Testis (tissue), 3 donors: ENCODE data around the gene ALDOC. TPM values are rescaled to one million over a fixed set of nuclear protein-coding genes. Genes with fewer than 3 reads are reported as not detected.

Source experiments
- DNase-seq: peaks from one replicate; pipeline ENCODE4 v3.0.0-alpha.2; 2019
- H3K27ac ChIP-seq, 2 donors: fragments of 200-600 bp; sonication (generic); one replicate each; pipeline ENCODE4 v1.5.1; 2019
- H3K27me3 ChIP-seq: fragments of 200-600 bp; sonication (generic); one replicate; pipeline ENCODE4 v1.5.1; 2019
- H3K36me3 ChIP-seq: fragments of 200-600 bp; sonication (generic); one replicate; pipeline ENCODE4 v1.5.1; 2017; ENCODE audit warnings: low read depth; ENCODE audit errors: missing control alignments
- H3K4me1 ChIP-seq: fragments of 200-600 bp; sonication (generic); one replicate; pipeline ENCODE4 v1.5.1; 2019
- H3K4me3 ChIP-seq, 2 donors: fragments of 200-600 bp; sonication (generic); one replicate each; pipeline ENCODE4 v1.5.1; 2017 to 2019
- H3K9me3 ChIP-seq: fragments of 200-600 bp; sonication (generic); one replicate; pipeline ENCODE4 v1.5.1; 2017
- POLR2A ChIP-seq: fragments of 450-650 bp; IDR thresholded peaks from one replicate; pipeline ENCODE4 v1.6.1; 2017; ENCODE audit warnings: antibody characterized with exemption, mild to moderate bottlenecking, moderate library complexity
- WGBS, 2 donors: methylation state at CpG; one replicate each; pipeline ENCODE4 v1.1.5; 2018; 5-methylcytosine and 5-hydroxymethylcytosine counted together
- intact Hi-C: fragments of 100-400 bp; cut with DNase I; formaldehyde crosslinking; loops from one replicate; pipeline ENCODE4 v1.15.1; 2023; ENCODE audit warnings: low total_unique reads
- polyA plus RNA-seq: library from polyadenylated mRNA; stranded (reverse); fragments of 350-450 nt; fragmentation: Illumina TruSeq; extraction: RNeasy Lipid Tissue Mini Kit (QIAGEN cat#74804); gene quantifications from one replicate; pipeline ENCODE4 v1.2.3, GENCODE V29; 2014; ENCODE audit warnings: low read depth, low replicate concordance; ENCODE audit not compliant: insufficient read depth
- total RNA-seq, 2 donors: library from RNA; depleted of rRNA; stranded (reverse); fragments of >200 nt; gene quantifications; one replicate each; pipeline ENCODE4 v1.2.3, GENCODE V29; 2016
- TF ChIP-seq, protein P1 (sequence below), 3 experiments: fragments of 450-650 bp in 2 of 3; fragments of 200-600 bp in 1 of 3; sonication (generic) in 1 of 3; IDR thresholded peaks; one replicate each; pipeline ENCODE4 v1.5.1; 2016 to 2019; ENCODE audit warnings: antibody characterized with exemption in 3 of 3, mild to moderate bottlenecking in 2 of 3, moderate library complexity in 1 of 3

The ALDOC gene
- total and polyA plus RNA-seq, 3 donors from 2014 or later: 29.2 to 65.8 (median 30.7) TPM

DNA sequence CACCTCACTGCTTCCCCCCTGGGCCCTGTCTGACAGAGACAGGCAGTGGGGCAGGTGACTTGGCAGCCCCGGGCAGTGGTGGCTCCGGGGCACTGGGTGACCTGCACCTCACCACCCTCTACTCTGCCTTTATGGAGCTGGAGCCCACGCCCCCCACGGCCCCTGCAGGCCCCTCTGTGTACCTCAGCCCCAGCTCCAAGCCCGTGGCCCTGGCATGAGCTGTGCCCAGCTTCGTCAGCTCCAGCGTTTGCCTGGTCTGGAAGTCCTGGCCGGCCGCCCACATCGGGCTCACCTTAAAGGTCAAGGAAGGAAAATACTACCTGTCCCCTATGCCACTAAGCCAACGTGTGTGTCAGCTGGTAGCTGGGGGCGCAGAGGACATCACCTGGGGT lies 39.5 kb downstream of the ALDOC start:
- no peak overlapping the region for H3K27ac ChIP-seq
- TF ChIP-seq POLR2A: no peak
- TF ChIP-seq, protein P1, sequence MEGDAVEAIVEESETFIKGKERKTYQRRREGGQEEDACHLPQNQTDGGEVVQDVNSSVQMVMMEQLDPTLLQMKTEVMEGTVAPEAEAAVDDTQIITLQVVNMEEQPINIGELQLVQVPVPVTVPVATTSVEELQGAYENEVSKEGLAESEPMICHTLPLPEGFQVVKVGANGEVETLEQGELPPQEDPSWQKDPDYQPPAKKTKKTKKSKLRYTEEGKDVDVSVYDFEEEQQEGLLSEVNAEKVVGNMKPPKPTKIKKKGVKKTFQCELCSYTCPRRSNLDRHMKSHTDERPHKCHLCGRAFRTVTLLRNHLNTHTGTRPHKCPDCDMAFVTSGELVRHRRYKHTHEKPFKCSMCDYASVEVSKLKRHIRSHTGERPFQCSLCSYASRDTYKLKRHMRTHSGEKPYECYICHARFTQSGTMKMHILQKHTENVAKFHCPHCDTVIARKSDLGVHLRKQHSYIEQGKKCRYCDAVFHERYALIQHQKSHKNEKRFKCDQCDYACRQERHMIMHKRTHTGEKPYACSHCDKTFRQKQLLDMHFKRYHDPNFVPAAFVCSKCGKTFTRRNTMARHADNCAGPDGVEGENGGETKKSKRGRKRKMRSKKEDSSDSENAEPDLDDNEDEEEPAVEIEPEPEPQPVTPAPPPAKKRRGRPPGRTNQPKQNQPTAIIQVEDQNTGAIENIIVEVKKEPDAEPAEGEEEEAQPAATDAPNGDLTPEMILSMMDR (IDR thresholded peaks at IDR 0.05): no peak
- intact Hi-C loops: no loop called here
- H3K36me3 ChIP-seq: no peaks in the 10 kb centered on the region
- H3K9me3 ChIP-seq: no peaks in the 10 kb centered on the region
- no peak for DNase-seq
- H3K4me1 ChIP-seq: no peaks in the 10 kb centered on the region
- WGBS, 2 donors: 75 to 82% methylated on average over 10 to 12 of the region's 12 CpGs
- H3K4me3 ChIP-seq: no peak overlapping the region
- no peaks in the 10 kb centered on the region for H3K27me3 ChIP-seq

DNA sequence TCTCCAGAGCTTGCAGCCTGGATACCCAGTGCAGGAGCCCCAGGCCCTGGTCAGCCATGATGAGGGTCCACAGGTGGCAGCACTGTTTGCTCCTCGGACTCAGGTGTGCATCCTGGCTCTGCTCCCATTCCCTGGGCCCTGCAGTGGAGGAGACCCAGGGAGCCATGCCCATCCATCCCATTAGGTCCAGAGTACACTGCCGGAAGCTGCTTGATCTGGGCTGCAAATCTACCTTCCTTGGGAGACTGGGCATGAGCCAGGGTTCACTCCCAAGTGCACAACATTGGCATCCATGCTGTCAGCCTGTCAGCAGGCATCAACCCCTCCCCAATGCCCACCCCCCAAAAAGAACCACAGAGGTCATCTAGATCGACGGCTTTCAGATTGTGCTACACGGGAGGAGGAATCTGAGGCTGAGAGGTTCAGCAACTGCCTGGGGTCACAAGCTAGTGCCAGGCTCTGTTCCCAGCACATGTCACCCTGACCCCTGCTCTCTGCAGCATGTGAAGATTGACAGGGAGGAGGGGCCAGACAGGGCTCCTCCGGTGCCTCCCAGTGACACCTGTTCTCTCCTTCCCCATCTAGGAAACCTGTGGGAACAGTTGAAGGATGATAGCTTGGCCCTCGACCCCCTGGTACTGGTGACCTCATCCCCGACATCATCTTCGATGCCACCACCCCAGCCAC lies 40.0 kb downstream of the ALDOC start:
- Histone ChIP-seq H3K4me1 (no peaks in the 10 kb centered on the region), H3K36me3 (no peaks in the 10 kb centered on the region), H3K27me3 (no peaks in the 10 kb centered on the region), H3K4me3 (no peak overlapping the region), H3K9me3 (no peaks in the 10 kb centered on the region), H3K27ac (no peak overlapping the region)
- intact Hi-C loops: no loop called here
- 55 to 82% methylated on average over 2 to 9 of the region's 9 CpGs for WGBS, 2 donors
- DNase-seq: no peak
- TF ChIP-seq, protein P1 (IDR thresholded peaks at IDR 0.05): no peak
- no peak for TF ChIP-seq POLR2A

DNA sequence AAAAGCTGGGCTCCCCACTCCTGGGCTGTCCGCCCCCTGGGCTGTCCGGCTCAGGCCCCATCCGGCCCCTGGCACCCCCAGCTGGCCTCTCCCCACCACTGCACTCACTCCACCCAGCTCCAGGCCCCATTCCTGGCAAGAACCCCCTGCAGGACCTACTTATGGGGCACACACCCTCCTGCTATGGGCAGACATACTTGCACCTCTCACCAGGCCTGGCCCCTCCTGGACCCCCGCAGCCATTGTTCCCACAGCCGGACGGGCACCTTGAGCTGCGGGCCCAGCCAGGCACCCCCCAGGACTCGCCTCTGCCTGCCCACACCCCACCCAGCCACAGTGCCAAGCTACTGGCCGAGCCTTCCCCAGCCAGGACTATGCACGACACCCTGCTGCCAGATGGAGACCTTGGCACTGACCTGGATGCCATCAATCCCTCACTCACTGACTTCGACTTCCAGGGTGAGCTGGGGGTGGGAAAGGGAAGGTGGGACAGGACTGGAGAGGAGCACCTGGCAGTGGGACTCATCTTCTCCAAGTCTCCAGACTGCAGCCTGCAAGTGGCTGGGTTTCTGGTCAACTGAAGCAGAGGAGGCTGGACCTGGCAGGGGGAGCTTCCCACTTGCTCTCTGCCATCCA lies 41.8 kb downstream of the ALDOC start:
- WGBS, 2 donors: 88% methylated on average over 10 to 11 of the region's 11 CpGs
- TF ChIP-seq POLR2A: no peak
- DNase-seq: no peak
- intact Hi-C loops: no loop called here
- Histone ChIP-seq H3K27me3 (no peaks in the 10 kb centered on the region), H3K9me3 (no peaks in the 10 kb centered on the region), H3K4me3 (no peak overlapping the region), H3K36me3 (no peaks in the 10 kb centered on the region), H3K27ac (no peak overlapping the region), H3K4me1 (no peaks in the 10 kb centered on the region)

DNA sequence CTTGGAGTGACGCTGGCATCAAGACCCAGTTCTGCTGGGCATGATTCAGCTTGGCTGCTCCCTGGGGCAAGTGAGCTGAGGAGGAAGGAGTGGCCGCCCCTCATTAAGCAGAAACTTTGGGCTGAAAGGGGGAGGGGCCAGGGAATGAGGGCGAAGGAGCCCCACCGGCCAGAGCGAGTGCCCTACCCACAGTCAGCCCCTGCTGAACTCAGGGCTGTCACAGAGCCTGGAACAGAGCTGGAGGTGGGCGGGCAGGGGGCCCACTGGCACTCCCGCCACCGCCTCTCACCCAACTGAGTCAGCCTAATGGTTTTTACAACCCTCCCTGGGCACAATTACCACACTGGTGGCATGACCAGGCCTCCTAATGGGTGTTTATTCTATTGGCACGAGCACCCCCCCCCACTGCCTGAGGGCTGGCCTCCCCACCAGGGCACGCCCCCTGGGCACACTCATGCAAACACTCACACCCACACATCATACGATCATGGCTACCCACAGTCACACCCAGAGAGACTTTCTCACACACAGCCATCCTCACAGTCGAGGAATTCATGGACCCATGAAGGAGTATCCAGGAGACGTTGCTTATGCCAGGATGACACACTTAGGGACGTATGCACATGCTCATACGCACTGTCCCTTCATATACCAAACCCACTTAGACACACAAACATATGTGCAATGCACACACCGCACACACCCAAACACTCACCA lies 43.4 kb downstream of the ALDOC start:
- no peaks in the 10 kb centered on the region for H3K4me1 ChIP-seq
- no peaks in the 10 kb centered on the region for H3K27me3 ChIP-seq
- DNase-seq: no peak
- intact Hi-C loops: no loop called here
- 82 to 88% methylated on average over 16 of the region's 16 CpGs for WGBS, 2 donors
- H3K27ac ChIP-seq: no peak overlapping the region
- H3K36me3 ChIP-seq: no peaks in the 10 kb centered on the region
- H3K9me3 ChIP-seq: no peaks in the 10 kb centered on the region
- TF ChIP-seq POLR2A: no peak
- TF ChIP-seq, protein P1 (IDR thresholded peaks at IDR 0.05): no peak
- no peak overlapping the region for H3K4me3 ChIP-seq
